ENCODE results near the gene PRKG1.

- TF ChIP-seq, protein P1, sequence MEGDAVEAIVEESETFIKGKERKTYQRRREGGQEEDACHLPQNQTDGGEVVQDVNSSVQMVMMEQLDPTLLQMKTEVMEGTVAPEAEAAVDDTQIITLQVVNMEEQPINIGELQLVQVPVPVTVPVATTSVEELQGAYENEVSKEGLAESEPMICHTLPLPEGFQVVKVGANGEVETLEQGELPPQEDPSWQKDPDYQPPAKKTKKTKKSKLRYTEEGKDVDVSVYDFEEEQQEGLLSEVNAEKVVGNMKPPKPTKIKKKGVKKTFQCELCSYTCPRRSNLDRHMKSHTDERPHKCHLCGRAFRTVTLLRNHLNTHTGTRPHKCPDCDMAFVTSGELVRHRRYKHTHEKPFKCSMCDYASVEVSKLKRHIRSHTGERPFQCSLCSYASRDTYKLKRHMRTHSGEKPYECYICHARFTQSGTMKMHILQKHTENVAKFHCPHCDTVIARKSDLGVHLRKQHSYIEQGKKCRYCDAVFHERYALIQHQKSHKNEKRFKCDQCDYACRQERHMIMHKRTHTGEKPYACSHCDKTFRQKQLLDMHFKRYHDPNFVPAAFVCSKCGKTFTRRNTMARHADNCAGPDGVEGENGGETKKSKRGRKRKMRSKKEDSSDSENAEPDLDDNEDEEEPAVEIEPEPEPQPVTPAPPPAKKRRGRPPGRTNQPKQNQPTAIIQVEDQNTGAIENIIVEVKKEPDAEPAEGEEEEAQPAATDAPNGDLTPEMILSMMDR (conservative IDR thresholded peaks at IDR 0.05 in 1 of 2, IDR thresholded peaks at IDR 0.05 in 1 of 2; ENCODE audit: extremely low read depth in 1 of 2, insufficient read depth in 1 of 2, low read depth in 1 of 2, low read length in 2 of 2): no peak
- no peak for TF ChIP-seq EZH2 (IDR thresholded peaks at IDR 0.05; ENCODE audit: borderline replicate concordance, low read length)
Measured at GRCh38 chr10:51141010-51141409, 66.7 kb downstream of the PRKG1 start.
